ENCODE results near the gene PMM1.
"Not testable (repeated sequence)": the region's sequence is repeated elsewhere in the genome, so short reads cannot be mapped to it uniquely, and the experiment has no call there.

Gene PMM1

DNA sequence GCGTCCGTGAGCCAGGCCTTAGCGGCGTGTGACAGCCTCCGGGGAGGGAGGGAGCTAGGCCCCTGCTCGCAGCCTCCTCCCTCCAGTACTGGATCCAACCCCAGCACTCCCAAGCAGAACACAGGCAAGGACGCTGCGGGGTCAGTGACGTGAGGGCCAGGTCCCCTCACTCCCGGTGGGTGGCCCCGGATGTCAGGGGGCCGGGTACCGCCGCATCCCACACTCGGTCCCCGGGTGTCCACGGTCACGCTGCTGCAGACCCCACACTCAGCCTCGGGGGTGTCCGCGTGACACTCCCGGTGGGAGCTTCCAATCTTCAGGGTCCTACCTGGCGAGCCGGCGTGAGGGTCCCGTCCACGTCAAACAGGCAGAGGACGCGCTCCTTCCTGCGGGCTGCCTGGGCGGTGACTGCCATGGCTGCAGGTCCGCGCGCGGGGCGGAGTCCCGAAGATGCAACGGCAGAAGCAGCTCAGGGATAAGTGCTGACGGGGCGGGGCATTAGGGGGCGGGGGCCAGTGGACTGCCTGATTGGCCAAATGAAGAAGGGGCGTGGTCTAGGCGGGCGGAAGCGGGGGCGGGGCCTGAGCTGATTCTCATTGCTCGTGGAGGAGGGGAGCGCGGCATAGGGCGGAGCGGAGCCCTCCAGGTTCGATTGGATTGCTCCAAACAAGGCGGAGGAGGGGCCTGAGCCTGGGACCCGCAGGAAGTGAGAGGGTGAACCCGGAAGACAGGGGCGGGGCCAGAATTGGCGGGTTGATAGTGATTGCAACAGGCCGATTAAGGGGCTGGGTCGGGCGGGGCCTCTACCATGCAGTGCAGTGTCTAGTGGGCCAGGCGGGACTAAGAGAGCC, at the start of gene PMM1:
Gene PMM1 (minus strand): TSS at position 450 of the 851 bp plus-strand sequence. CDS start 35 bp downstream, at position 415.
- H3K36me3 ChIP-seq (ENCODE audit: insufficient read depth, low read depth, low read length): no peaks in the 10 kb centered on the region
- H3K4me1 ChIP-seq (ENCODE audit: insufficient read depth, low read length): no peaks in the 10 kb centered on the region; the same call in 1 of the 2 replicates
- H3K27me3 ChIP-seq (ENCODE audit: insufficient read depth, low read length): no peaks in the 10 kb centered on the region; the same call in 1 of the 2 replicates
- H3K27ac ChIP-seq (ENCODE audit: low read length): no peak within 1 kb of the TSS
- H3K4me3 ChIP-seq (ENCODE audit: low read length): peak within 1 kb of the TSS; percentile 91
- no peaks in the 10 kb centered on the region for H3K9me3 ChIP-seq (ENCODE audit: insufficient read depth, low read depth, low read length)
- H3K9ac ChIP-seq (ENCODE audit: low read depth, low read length): peak within 1 kb of the TSS; percentile 77; the same call in 1 of the 2 replicates

DNA sequence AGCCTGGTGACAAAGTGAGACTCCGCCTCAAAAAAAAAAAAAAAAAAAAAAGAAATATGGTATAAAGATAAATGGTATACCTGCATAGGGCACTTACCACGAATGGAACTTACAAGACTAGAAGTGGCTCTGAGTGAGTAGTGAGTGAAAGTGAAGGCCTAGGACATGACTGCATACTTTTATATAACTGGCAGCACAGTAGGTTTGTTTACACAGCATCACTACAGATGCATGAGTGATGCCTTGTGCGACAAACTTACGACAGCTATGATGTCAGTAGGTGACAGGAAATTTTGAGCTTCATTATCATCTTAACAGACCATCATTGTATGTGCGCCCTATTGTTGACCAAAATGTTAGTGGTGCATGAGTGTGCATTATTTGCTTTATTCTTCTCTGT, 49.1 kb upstream of the PMM1 start:
- peaks cover 98% of the 10 kb centered on the region for H3K36me3 ChIP-seq (ENCODE audit: insufficient read depth, low read depth, low read length)
- no peaks in the 10 kb centered on the region for H3K9me3 ChIP-seq (ENCODE audit: insufficient read depth, low read depth, low read length)
- H3K4me3 ChIP-seq (ENCODE audit: low read length): no peak overlapping the region
- H3K9ac ChIP-seq (ENCODE audit: low read depth, low read length): no peak overlapping the region
- H3K4me1 ChIP-seq (ENCODE audit: insufficient read depth, low read length): no peaks in the 10 kb centered on the region
- no peaks in the 10 kb centered on the region for H3K27me3 ChIP-seq (ENCODE audit: insufficient read depth, low read length)
- H3K27ac ChIP-seq (ENCODE audit: low read length): no peak overlapping the region

DNA sequence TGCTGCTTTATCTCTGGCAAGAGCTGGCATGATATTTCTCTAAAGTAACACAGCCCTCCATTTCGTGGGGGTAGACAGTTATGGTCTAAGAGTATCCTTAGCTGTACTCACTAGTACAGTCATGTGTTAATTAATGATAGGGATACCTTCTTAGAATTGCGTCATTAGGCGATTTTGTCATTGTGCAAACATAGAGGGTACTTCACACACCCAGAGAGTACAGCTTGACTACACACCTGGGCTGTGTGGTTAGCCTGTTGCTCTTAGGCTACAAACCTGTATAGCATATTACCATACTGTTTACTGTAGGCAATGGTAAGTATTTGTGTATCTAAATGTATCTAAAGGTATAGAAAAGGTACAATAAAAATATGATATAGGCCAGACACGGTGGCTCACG, 48.5 kb upstream of the PMM1 start:
- no peaks in the 10 kb centered on the region for H3K4me1 ChIP-seq (ENCODE audit: insufficient read depth, low read length)
- no peak overlapping the region for H3K4me3 ChIP-seq (ENCODE audit: low read length)
- no peaks in the 10 kb centered on the region for H3K27me3 ChIP-seq (ENCODE audit: insufficient read depth, low read length)
- H3K36me3 ChIP-seq (ENCODE audit: insufficient read depth, low read depth, low read length): peaks cover 100% of the 10 kb centered on the region
- H3K9ac ChIP-seq (ENCODE audit: low read depth, low read length): no peak overlapping the region
- no peak overlapping the region for H3K27ac ChIP-seq (ENCODE audit: low read length)
- no peaks in the 10 kb centered on the region for H3K9me3 ChIP-seq (ENCODE audit: insufficient read depth, low read depth, low read length)

GRCh38 chr22:41637623-41638022, 48.0 kb upstream of the PMM1 start:
- not testable (repeated sequence) for H3K9ac ChIP-seq (ENCODE audit: low read depth, low read length); H3K27ac ChIP-seq (ENCODE audit: low read length); H3K4me3 ChIP-seq (ENCODE audit: low read length); H3K27me3 ChIP-seq (ENCODE audit: insufficient read depth, low read length); H3K4me1 ChIP-seq (ENCODE audit: insufficient read depth, low read length); H3K9me3 ChIP-seq (ENCODE audit: insufficient read depth, low read depth, low read length)
- peaks cover 100% of the 10 kb centered on the region for H3K36me3 ChIP-seq (ENCODE audit: insufficient read depth, low read depth, low read length)

GRCh38 chr22:41636467-41636866, 46.8 kb upstream of the PMM1 start:
- no peaks in the 10 kb centered on the region for H3K9me3 ChIP-seq (ENCODE audit: insufficient read depth, low read depth, low read length)
- H3K36me3 ChIP-seq (ENCODE audit: insufficient read depth, low read depth, low read length): peaks cover 97% of the 10 kb centered on the region
- no peak overlapping the region for H3K4me3 ChIP-seq (ENCODE audit: low read length)
- H3K4me1 ChIP-seq (ENCODE audit: insufficient read depth, low read length): no peaks in the 10 kb centered on the region
- no peak overlapping the region for H3K9ac ChIP-seq (ENCODE audit: low read depth, low read length)
- H3K27ac ChIP-seq (ENCODE audit: low read length): no peak overlapping the region
- H3K27me3 ChIP-seq (ENCODE audit: insufficient read depth, low read length): no peaks in the 10 kb centered on the region

DNA sequence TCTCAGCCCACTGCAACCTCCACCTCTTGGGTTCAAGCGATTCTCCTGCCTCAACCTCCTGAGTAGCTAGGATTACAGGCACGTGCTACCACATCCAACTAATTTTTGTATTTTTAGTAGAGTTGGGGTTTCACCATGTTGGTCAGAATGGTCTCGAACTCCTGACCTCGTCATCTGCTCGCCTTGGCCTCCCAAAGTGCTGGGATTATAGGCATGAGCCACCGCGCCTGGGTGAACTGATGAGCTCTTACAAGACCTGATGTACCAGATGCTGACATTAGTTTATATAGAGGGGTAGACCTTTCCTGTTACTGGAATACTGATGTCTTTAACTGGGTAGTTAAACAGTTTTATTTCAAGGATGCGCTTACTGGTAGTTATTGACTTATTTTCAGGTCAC, 45.0 kb upstream of the PMM1 start:
- H3K4me1 ChIP-seq (ENCODE audit: insufficient read depth, low read length); H3K9me3 ChIP-seq (ENCODE audit: insufficient read depth, low read depth, low read length); H3K27ac ChIP-seq (ENCODE audit: low read length); H3K27me3 ChIP-seq (ENCODE audit: insufficient read depth, low read length); H3K4me3 ChIP-seq (ENCODE audit: low read length); H3K9ac ChIP-seq (ENCODE audit: low read depth, low read length): not testable (repeated sequence)
- H3K36me3 ChIP-seq (ENCODE audit: insufficient read depth, low read depth, low read length): peaks cover 89% of the 10 kb centered on the region

GRCh38 chr22:41631615-41632014, 42.0 kb upstream of the PMM1 start:
- not testable (repeated sequence) for H3K4me1 ChIP-seq (ENCODE audit: insufficient read depth, low read length); H3K4me3 ChIP-seq (ENCODE audit: low read length); H3K27me3 ChIP-seq (ENCODE audit: insufficient read depth, low read length); H3K9me3 ChIP-seq (ENCODE audit: insufficient read depth, low read depth, low read length); H3K27ac ChIP-seq (ENCODE audit: low read length); H3K9ac ChIP-seq (ENCODE audit: low read depth, low read length)
- H3K36me3 ChIP-seq (ENCODE audit: insufficient read depth, low read depth, low read length): peaks cover 89% of the 10 kb centered on the region

GRCh38 chr22:41631115-41631514, 41.5 kb upstream of the PMM1 start:
- H3K9me3 ChIP-seq (ENCODE audit: insufficient read depth, low read depth, low read length); H3K9ac ChIP-seq (ENCODE audit: low read depth, low read length); H3K4me3 ChIP-seq (ENCODE audit: low read length); H3K27me3 ChIP-seq (ENCODE audit: insufficient read depth, low read length); H3K4me1 ChIP-seq (ENCODE audit: insufficient read depth, low read length); H3K27ac ChIP-seq (ENCODE audit: low read length): not testable (repeated sequence)
- peaks cover 88% of the 10 kb centered on the region for H3K36me3 ChIP-seq (ENCODE audit: insufficient read depth, low read depth, low read length)

GRCh38 chr22:41625577-41625976, 35.9 kb upstream of the PMM1 start:
- Histone ChIP-seq H3K9ac (ENCODE audit: low read depth, low read length) (no peak overlapping the region), H3K4me3 (ENCODE audit: low read length) (no peak overlapping the region), H3K4me1 (ENCODE audit: insufficient read depth, low read length) (peaks cover 4% of the 10 kb centered on the region; the same call in 1 of the 2 replicates), H3K9me3 (ENCODE audit: insufficient read depth, low read depth, low read length) (no peaks in the 10 kb centered on the region), H3K27ac (ENCODE audit: low read length) (no peak overlapping the region), H3K36me3 (ENCODE audit: insufficient read depth, low read depth, low read length) (peaks cover 76% of the 10 kb centered on the region), H3K27me3 (ENCODE audit: insufficient read depth, low read length) (no peaks in the 10 kb centered on the region)

DNA sequence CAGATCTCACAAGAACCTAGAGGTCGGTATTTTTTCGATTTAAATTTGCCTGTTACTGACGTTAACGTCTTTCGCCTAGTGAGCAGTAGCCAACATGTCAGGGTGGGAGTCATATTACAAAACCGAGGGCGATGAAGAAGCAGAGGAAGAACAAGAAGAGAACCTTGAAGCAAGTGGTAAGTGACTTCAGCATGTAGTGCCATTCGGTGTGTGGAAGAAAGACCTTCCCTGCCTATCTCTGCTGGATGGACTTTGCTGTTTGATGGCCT, 32.2 kb upstream of the PMM1 start:
- Histone ChIP-seq H3K27me3 (ENCODE audit: insufficient read depth, low read length) (no peaks in the 10 kb centered on the region), H3K9ac (ENCODE audit: low read depth, low read length) (peak overlapping the region; percentile 96), H3K4me1 (ENCODE audit: insufficient read depth, low read length) (peaks cover 12% of the 10 kb centered on the region; the same call in 1 of the 2 replicates), H3K27ac (ENCODE audit: low read length) (peak overlapping the region; percentile 95), H3K36me3 (ENCODE audit: insufficient read depth, low read depth, low read length) (peaks cover 39% of the 10 kb centered on the region), H3K4me3 (ENCODE audit: low read length) (peak overlapping the region; percentile 79), H3K9me3 (ENCODE audit: insufficient read depth, low read depth, low read length) (no peaks in the 10 kb centered on the region)

- Histone ChIP-seq H3K9ac (ENCODE audit: low read depth, low read length) (peak within 1 kb of the TSS; percentile 96), H3K4me1 (ENCODE audit: insufficient read depth, low read length) (peaks cover 12% of the 10 kb centered on the region; the same call in 1 of the 2 replicates), H3K27ac (ENCODE audit: low read length) (peak within 1 kb of the TSS; percentile 95), H3K4me3 (ENCODE audit: low read length) (peak within 1 kb of the TSS; percentile 79), H3K36me3 (ENCODE audit: insufficient read depth, low read depth, low read length) (peaks cover 34% of the 10 kb centered on the region), H3K9me3 (ENCODE audit: insufficient read depth, low read depth, low read length) (no peaks in the 10 kb centered on the region), H3K27me3 (ENCODE audit: insufficient read depth, low read length) (no peaks in the 10 kb centered on the region)
Observed at GRCh38 chr22:41621099-41621910, 31.7 kb upstream of the PMM1 start, which contains the start of gene XRCC6. TSS of gene XRCC6 (plus strand) at chr22:41621295. CDS start at chr22:41622005, 710 bp downstream.
